SJSA1 (cell line): Measurements from ENCODE around the gene WWOX. TPM values are rescaled to one million over a fixed set of nuclear protein-coding genes. Genes with fewer than 3 reads are reported as not detected.

ENCODE experiments used
- DNase-seq, 2 experiments: peaks; one replicate each; pipeline ENCODE4 v3.0.0-alpha.2; 2015 to 2020; ENCODE audit warnings: low spot score in 2 of 2, low read depth in 1 of 2
- H3K27ac ChIP-seq: fragments of 250-450 bp; sonication (Bioruptor Pico); 2 replicates; pipeline ENCODE4 v1.5.1; 2020; ENCODE audit warnings: mild to moderate bottlenecking, moderate library complexity
- H3K27me3 ChIP-seq: fragments of 250-450 bp; sonication (Bioruptor Pico); replicated peaks from 2 replicates; pipeline ENCODE4 v1.5.1; 2020; ENCODE audit warnings: mild to moderate bottlenecking, moderate library complexity
- H3K36me3 ChIP-seq: fragments of 250-450 bp; sonication (Bioruptor Pico); 2 replicates; pipeline ENCODE4 v1.5.1; 2020; ENCODE audit warnings: mild to moderate bottlenecking
- H3K4me1 ChIP-seq: fragments of 250-450 bp; sonication (Bioruptor Pico); replicated peaks from 2 replicates; pipeline ENCODE4 v1.6.1; 2021; ENCODE audit warnings: mild to moderate bottlenecking
- H3K4me3 ChIP-seq: fragments of 250-450 bp; sonication (Bioruptor Pico); 2 replicates; pipeline ENCODE4 v1.5.1; 2020; ENCODE audit warnings: mild to moderate bottlenecking
- H3K9me3 ChIP-seq: fragments of 250-450 bp; sonication (Bioruptor Pico); replicated peaks from 2 replicates; pipeline ENCODE4 v1.5.1; 2020; ENCODE audit warnings: mild to moderate bottlenecking
- total RNA-seq: library from RNA; depleted of rRNA; stranded (reverse); fragments of >200 nt; shearing (Covaris generic); gene quantifications from 2 replicates; pipeline ENCODE4 v1.2.3, GENCODE V29; 2014

The WWOX gene
- total RNA-seq, 1 experiment from 2014 or later = 13.4 TPM

GRCh38 chr16:78851266-78851665, 751.8 kb downstream of the WWOX start:
- Histone ChIP-seq H3K4me1 (no peaks in the 10 kb centered on the region), H3K27me3 (no peaks in the 10 kb centered on the region), H3K27ac (no peak overlapping the region), H3K9me3 (0 out of 2 replicates have a peak, but pooled peaks cover 5% of the 10 kb centered on the region), H3K4me3 (no peak overlapping the region), H3K36me3 (no peaks in the 10 kb centered on the region)
- no peak for DNase-seq

GRCh38 chr16:78852081-78852635, 752.7 kb downstream of the WWOX start:
- Histone ChIP-seq H3K27me3 (no peaks in the 10 kb centered on the region), H3K4me1 (no peaks in the 10 kb centered on the region), H3K36me3 (no peaks in the 10 kb centered on the region), H3K4me3 (no peak overlapping the region), H3K27ac (no peak overlapping the region), H3K9me3 (0 out of 2 replicates have a peak, but pooled peaks cover 3% of the 10 kb centered on the region)
- DNase-seq = no peak

GRCh38 chr16:78862022-78862421, 762.6 kb downstream of the WWOX start:
- Histone ChIP-seq H3K4me1 (no peaks in the 10 kb centered on the region), H3K27ac (no peak overlapping the region), H3K27me3 (no peaks in the 10 kb centered on the region), H3K4me3 (no peak overlapping the region), H3K9me3 (no peaks in the 10 kb centered on the region), H3K36me3 (no peaks in the 10 kb centered on the region)
- no peak for DNase-seq

- Histone ChIP-seq H3K4me3 (no peak overlapping the region), H3K36me3 (no peaks in the 10 kb centered on the region), H3K27me3 (no peaks in the 10 kb centered on the region), H3K9me3 (peaks cover 3% of the 10 kb centered on the region; the same call in 1 of the 2 replicates), H3K27ac (no peak overlapping the region), H3K4me1 (no peaks in the 10 kb centered on the region)
- DNase-seq = no peak
Measured at GRCh38 chr16:78866521-78866920, 767.1 kb downstream of the WWOX start.

GRCh38 chr16:78869492-78869891, 770.0 kb downstream of the WWOX start:
- no peaks in the 10 kb centered on the region for H3K27me3 ChIP-seq
- H3K4me3 ChIP-seq = no peak overlapping the region
- peaks cover 3% of the 10 kb centered on the region; the same call in 1 of the 2 replicates for H3K9me3 ChIP-seq
- H3K27ac ChIP-seq = no peak overlapping the region
- no peaks in the 10 kb centered on the region for H3K36me3 ChIP-seq
- no peaks in the 10 kb centered on the region for H3K4me1 ChIP-seq
- no peak for DNase-seq

GRCh38 chr16:78871241-78871640, 771.8 kb downstream of the WWOX start:
- peaks cover 3% of the 10 kb centered on the region; the same call in 1 of the 2 replicates for H3K9me3 ChIP-seq
- H3K36me3 ChIP-seq = no peaks in the 10 kb centered on the region
- DNase-seq = no peak
- no peaks in the 10 kb centered on the region for H3K27me3 ChIP-seq
- H3K27ac ChIP-seq = no peak overlapping the region
- no peak overlapping the region for H3K4me3 ChIP-seq
- no peaks in the 10 kb centered on the region for H3K4me1 ChIP-seq

- Histone ChIP-seq H3K4me1 (no peaks in the 10 kb centered on the region), H3K4me3 (no peak overlapping the region), H3K9me3 (no peaks in the 10 kb centered on the region; the same call in 1 of the 2 replicates), H3K27me3 (no peaks in the 10 kb centered on the region), H3K36me3 (no peaks in the 10 kb centered on the region), H3K27ac (no peak overlapping the region)
- DNase-seq = no peak
Measured at GRCh38 chr16:78876671-78877070, 777.2 kb downstream of the WWOX start.

GRCh38 chr16:78877114-78877655, 777.7 kb downstream of the WWOX start:
- no peaks in the 10 kb centered on the region for H3K9me3 ChIP-seq
- no peak overlapping the region for H3K27ac ChIP-seq
- no peaks in the 10 kb centered on the region for H3K36me3 ChIP-seq
- H3K27me3 ChIP-seq = no peaks in the 10 kb centered on the region
- H3K4me3 ChIP-seq = no peak overlapping the region
- no peak for DNase-seq
- no peaks in the 10 kb centered on the region for H3K4me1 ChIP-seq

- no peaks in the 10 kb centered on the region for H3K36me3 ChIP-seq
- H3K27ac ChIP-seq = no peak overlapping the region
- no peak for DNase-seq
- H3K4me1 ChIP-seq = no peaks in the 10 kb centered on the region
- no peak overlapping the region for H3K4me3 ChIP-seq
- no peaks in the 10 kb centered on the region for H3K27me3 ChIP-seq
- no peaks in the 10 kb centered on the region for H3K9me3 ChIP-seq
Measured at GRCh38 chr16:78878570-78878969, 779.1 kb downstream of the WWOX start.

GRCh38 chr16:78879011-78879410, 779.6 kb downstream of the WWOX start:
- H3K27ac ChIP-seq = no peak overlapping the region
- H3K36me3 ChIP-seq = no peaks in the 10 kb centered on the region
- H3K9me3 ChIP-seq = no peaks in the 10 kb centered on the region
- no peak for DNase-seq
- no peak overlapping the region for H3K4me3 ChIP-seq
- no peaks in the 10 kb centered on the region for H3K4me1 ChIP-seq
- H3K27me3 ChIP-seq = no peaks in the 10 kb centered on the region

GRCh38 chr16:78882150-78882549, 782.7 kb downstream of the WWOX start:
- no peaks in the 10 kb centered on the region for H3K9me3 ChIP-seq
- H3K27ac ChIP-seq = no peak overlapping the region
- H3K4me1 ChIP-seq = no peaks in the 10 kb centered on the region
- no peaks in the 10 kb centered on the region for H3K27me3 ChIP-seq
- H3K4me3 ChIP-seq = no peak overlapping the region
- H3K36me3 ChIP-seq = no peaks in the 10 kb centered on the region
- no peak for DNase-seq

- H3K27me3 ChIP-seq = no peaks in the 10 kb centered on the region
- no peak for DNase-seq
- no peak overlapping the region for H3K4me3 ChIP-seq
- H3K9me3 ChIP-seq = no peaks in the 10 kb centered on the region
- no peak overlapping the region for H3K27ac ChIP-seq
- H3K4me1 ChIP-seq = no peaks in the 10 kb centered on the region
- no peaks in the 10 kb centered on the region for H3K36me3 ChIP-seq
Measured at GRCh38 chr16:78882751-78883150, 783.3 kb downstream of the WWOX start.

GRCh38 chr16:78884204-78884603, 784.8 kb downstream of the WWOX start:
- no peaks in the 10 kb centered on the region for H3K9me3 ChIP-seq

GRCh38 chr16:78889346-78889745, 789.9 kb downstream of the WWOX start:
- Histone ChIP-seq H3K4me3 (no peak overlapping the region), H3K4me1 (no peaks in the 10 kb centered on the region), H3K27me3 (no peaks in the 10 kb centered on the region), H3K36me3 (no peaks in the 10 kb centered on the region), H3K9me3 (no peaks in the 10 kb centered on the region), H3K27ac (no peak overlapping the region)
- DNase-seq = no peak

More at GRCh38 chr16:78884204-78884603, 784.8 kb downstream of the WWOX start:
- Histone ChIP-seq H3K27me3 (no peaks in the 10 kb centered on the region), H3K4me1 (no peaks in the 10 kb centered on the region), H3K4me3 (no peak overlapping the region), H3K36me3 (no peaks in the 10 kb centered on the region), H3K27ac (no peak overlapping the region)
- no peak for DNase-seq
